Uterus (tissue), 4 donors: ENCODE measurements around the gene PDK2. TPM values are rescaled to one million over a fixed set of nuclear protein-coding genes. Genes with fewer than 3 reads are reported as not detected.
A peak's percentile ranks its signal among the peaks of the same experiment; 100 is the strongest.

Experiments used
- DNase-seq, 2 donors: peaks; one replicate each; pipeline ENCODE4 v3.0.0-alpha.2; 2019 to 2020
- H3K27ac ChIP-seq, 2 donors: fragments of 200-600 bp; sonication (generic); 1 replicate in 1 of 2; 2 replicates in 1 of 2; pipeline ENCODE4 v1.5.1; 2016 to 2018
- H3K27me3 ChIP-seq, 2 donors: fragments of 200-600 bp; sonication (generic); one replicate each; pipeline ENCODE4 v1.5.1; 2018 to 2019; ENCODE audit warnings: control low read depth in 1 of 2
- H3K36me3 ChIP-seq, 2 donors: fragments of 200-600 bp; sonication (generic); one replicate each; pipeline ENCODE4 v1.5.1; 2019; ENCODE audit warnings: control low read depth in 1 of 2
- H3K4me1 ChIP-seq, 2 donors: fragments of 200-600 bp; sonication (generic); one replicate each; pipeline ENCODE4 v1.5.1; 2018 to 2019; ENCODE audit warnings: control low read depth in 1 of 2
- H3K4me3 ChIP-seq, 2 donors: fragments of 200-600 bp; sonication (generic); 1 replicate in 1 of 2; 2 replicates in 1 of 2; pipeline ENCODE4 v1.5.1; 2018 to 2019; ENCODE audit warnings: mild to moderate bottlenecking in 1 of 2
- H3K9me3 ChIP-seq, 2 donors: fragments of 200-600 bp; sonication (generic); one replicate each; pipeline ENCODE4 v1.5.1; 2019; ENCODE audit warnings: control low read depth in 1 of 2
- POLR2A ChIP-seq, 2 donors: fragments of 450-650 bp; IDR thresholded peaks; one replicate each; pipeline ENCODE4 v1.6.1; 2016; ENCODE audit warnings: antibody characterized with exemption in 2 of 2, mild to moderate bottlenecking in 1 of 2, moderate library complexity in 1 of 2
- intact Hi-C: fragments of 100-400 bp; cut with DNase I; formaldehyde crosslinking; loops from one replicate; pipeline ENCODE4 v1.15.1; 2023; ENCODE audit warnings: low total_unique reads
- total RNA-seq, 4 donors: library from RNA; depleted of rRNA in 3 of 4; stranded (reverse); fragments of >200 nt in 3 of 4; gene quantifications; one replicate each; pipeline versions ENCODE4 v1.1.0 to v1.2.4, GENCODE V29; 2014 to 2023
- TF ChIP-seq, protein P1 (sequence below), 4 experiments: fragments of 200-600 bp in 2 of 4; fragments of 450-650 bp in 2 of 4; sonication (generic) in 2 of 4; IDR thresholded peaks; one replicate each; pipeline ENCODE4 v1.5.1; 2016 to 2019; ENCODE audit warnings: antibody characterized with exemption in 4 of 4, mild to moderate bottlenecking in 2 of 4, moderate library complexity in 1 of 4
- donor health status: DM: yes; HTN: yes; CAD: no.

Gene PDK2
- total RNA-seq, 4 donors from 2014 or later: 12.9 to 62.6 (median 32.4) TPM

DNA sequence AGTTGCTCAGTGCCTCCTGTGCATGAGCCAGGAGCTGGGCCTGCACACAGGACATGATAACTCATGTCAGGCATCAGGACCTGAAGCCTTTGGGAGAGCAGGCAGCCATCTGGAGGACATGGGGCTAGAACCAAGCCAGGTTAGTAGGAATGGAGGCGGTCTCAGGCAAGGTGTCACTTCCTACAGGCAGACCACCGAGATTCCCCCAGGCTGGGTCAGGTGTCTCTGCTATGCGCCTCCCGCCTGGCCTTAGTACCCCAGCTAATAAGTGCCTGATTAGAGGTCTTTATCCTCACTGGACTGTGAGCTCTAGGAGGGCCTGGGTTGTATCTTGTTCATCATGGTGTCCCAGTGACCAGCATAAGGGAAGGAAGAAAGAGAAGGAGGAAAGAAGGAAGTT is 19.2 kb downstream of the PDK2 start:
- no peak for TF ChIP-seq POLR2A (IDR thresholded peaks at IDR 0.05)
- TF ChIP-seq, protein P1, sequence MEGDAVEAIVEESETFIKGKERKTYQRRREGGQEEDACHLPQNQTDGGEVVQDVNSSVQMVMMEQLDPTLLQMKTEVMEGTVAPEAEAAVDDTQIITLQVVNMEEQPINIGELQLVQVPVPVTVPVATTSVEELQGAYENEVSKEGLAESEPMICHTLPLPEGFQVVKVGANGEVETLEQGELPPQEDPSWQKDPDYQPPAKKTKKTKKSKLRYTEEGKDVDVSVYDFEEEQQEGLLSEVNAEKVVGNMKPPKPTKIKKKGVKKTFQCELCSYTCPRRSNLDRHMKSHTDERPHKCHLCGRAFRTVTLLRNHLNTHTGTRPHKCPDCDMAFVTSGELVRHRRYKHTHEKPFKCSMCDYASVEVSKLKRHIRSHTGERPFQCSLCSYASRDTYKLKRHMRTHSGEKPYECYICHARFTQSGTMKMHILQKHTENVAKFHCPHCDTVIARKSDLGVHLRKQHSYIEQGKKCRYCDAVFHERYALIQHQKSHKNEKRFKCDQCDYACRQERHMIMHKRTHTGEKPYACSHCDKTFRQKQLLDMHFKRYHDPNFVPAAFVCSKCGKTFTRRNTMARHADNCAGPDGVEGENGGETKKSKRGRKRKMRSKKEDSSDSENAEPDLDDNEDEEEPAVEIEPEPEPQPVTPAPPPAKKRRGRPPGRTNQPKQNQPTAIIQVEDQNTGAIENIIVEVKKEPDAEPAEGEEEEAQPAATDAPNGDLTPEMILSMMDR (IDR thresholded peaks at IDR 0.05): no peak
- no peak for DNase-seq
- Histone ChIP-seq H3K9me3 (no peaks in the 10 kb centered on the region), H3K27me3 (no peaks in the 10 kb centered on the region), H3K4me3 (no peak overlapping the region), H3K27ac (no peak overlapping the region), H3K36me3 (no peaks in the 10 kb centered on the region), H3K4me1 (peaks cover 0 to 17% of the 10 kb centered on the region in 2 donors)
- intact Hi-C loops: no loop called here

DNA sequence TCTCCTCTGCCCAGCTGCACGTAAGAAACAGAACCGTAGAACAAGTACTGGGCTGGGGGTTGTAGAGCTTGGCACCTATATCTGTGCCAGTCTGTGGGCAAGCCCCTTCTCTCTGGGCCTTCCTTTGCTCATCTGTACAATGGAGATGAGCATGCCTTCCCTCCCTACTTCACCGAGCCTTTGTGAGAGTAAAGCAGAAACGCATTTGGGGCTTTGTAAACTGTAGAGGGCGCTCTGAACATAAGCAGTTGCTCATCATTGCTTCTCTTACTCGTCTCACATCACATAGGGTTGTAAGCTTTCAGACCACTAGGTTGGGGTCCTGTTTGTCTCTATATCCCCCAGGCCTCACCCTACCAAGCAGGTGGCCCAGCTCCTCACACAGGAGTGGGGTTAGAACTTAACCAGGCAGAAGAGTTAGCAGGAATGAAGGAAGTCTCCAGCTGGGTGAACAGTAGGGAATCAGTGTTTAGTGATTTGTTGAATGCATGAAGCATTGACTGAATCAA is 19.8 kb downstream of the PDK2 start:
- intact Hi-C loops: no loop called here
- H3K9me3 ChIP-seq: no peaks in the 10 kb centered on the region
- H3K4me1 ChIP-seq: peaks cover 0 to 17% of the 10 kb centered on the region in 2 donors
- no peaks in the 10 kb centered on the region for H3K27me3 ChIP-seq
- H3K4me3 ChIP-seq: no peak overlapping the region
- no peak for DNase-seq
- TF ChIP-seq POLR2A (IDR thresholded peaks at IDR 0.05): no peak
- TF ChIP-seq, protein P1 (IDR thresholded peaks at IDR 0.05): peak in 3 of 4 experiments; percentile 28 to 45 (median 34)
- H3K36me3 ChIP-seq: no peaks in the 10 kb centered on the region
- H3K27ac ChIP-seq: no peak overlapping the region

DNA sequence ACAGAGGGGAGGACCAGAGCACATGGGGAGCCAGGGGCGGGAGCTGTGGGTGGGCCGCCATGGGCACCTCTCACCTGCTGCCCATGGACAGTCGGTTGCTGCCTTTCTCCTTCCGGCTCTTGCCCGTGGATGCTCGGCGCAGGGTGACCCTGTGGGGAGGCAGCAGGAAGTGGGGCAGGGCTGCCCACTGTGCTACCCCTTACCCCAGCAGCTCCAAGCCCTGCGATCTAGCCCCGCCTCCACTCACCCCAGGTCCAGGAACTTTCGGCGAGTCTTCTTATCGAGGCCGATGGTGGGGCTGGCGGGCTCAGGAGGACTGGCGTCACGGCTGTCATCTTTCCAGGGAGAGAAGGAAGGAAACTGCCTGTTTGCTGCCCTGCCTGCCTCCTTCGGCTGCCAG is 20.6 kb downstream of the PDK2 start:
- TF ChIP-seq, protein P1 (IDR thresholded peaks at IDR 0.05): no peak
- no peak for TF ChIP-seq POLR2A (IDR thresholded peaks at IDR 0.05)
- no peaks in the 10 kb centered on the region for H3K9me3 ChIP-seq
- H3K27ac ChIP-seq: no peak overlapping the region
- no peaks in the 10 kb centered on the region for H3K27me3 ChIP-seq
- intact Hi-C loops: no loop called here
- DNase-seq: no peak
- H3K4me1 ChIP-seq: peaks cover 0 to 17% of the 10 kb centered on the region in 2 donors
- H3K36me3 ChIP-seq: no peaks in the 10 kb centered on the region
- no peak overlapping the region for H3K4me3 ChIP-seq

DNA sequence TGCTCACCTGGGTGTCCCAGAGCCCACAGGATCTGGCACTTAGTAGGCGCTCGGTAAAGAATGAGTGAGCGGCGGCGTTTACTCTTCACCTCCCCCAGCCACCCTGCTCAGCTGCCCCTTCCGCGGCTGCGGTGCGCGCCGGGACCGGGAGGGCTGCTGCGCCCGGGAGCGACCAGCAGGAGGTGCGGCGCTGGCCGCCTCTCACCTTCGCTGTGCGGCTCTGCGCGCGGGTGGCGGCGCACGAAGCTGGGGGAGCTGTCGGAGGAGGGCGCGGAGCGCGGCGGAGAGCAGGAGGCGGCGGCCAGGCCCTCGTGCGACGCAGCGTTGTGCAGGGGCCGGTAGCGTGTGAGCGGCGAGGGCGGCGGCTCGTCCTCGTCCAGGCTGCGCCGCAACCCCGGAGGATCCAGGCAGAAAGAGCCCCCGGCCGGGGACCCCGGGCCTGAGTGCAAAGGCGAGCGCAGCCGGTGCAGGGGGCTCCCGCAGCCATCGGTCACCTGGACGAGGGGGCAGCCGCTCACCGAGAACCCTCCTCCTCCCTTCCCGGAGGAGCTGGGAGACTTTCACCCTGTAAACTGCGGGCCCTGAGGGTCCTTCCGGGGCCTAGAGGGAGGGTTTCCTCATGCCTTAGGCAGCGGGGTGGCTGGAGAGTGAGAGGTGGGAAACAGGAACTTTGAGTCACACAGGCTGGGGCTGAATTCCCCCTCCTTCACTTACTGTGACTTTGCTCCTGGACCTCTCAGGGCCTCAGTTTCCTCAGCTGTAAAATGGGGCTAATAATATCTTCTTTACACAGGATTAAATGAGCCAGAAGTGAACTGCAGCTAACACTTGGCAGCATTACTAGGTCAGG is 22.3 kb downstream of the PDK2 start:
- Histone ChIP-seq H3K9me3 (no peaks in the 10 kb centered on the region), H3K27ac (no peak overlapping the region), H3K4me3 (peak overlapping the region in 1 of 2 donors; percentile 21), H3K27me3 (no peaks in the 10 kb centered on the region), H3K36me3 (no peaks in the 10 kb centered on the region), H3K4me1 (peaks cover 0 to 12% of the 10 kb centered on the region in 2 donors)
- peak in 1 of 2 donors; percentile 22 for TF ChIP-seq POLR2A (IDR thresholded peaks at IDR 0.05)
- TF ChIP-seq, protein P1 (IDR thresholded peaks at IDR 0.05): peak; percentile 37 to 90 (median 82)
- peak in 1 of 2 donors; percentile 72 for DNase-seq
- intact Hi-C loops: no loop called here
